Neural cell (in vitro differentiated cells): ENCODE results near the gene ACSS3. TPM values are rescaled to one million over a fixed set of nuclear protein-coding genes. Genes with fewer than 3 reads are reported as not detected.
"Not testable (repeated sequence)": the region's sequence is repeated elsewhere in the genome, so short reads cannot be mapped to it uniquely, and the experiment has no call there.

Experiments
- H2AFZ ChIP-seq: fragments of 200-600, 300-800 bp; sonication (generic), shearing (Covaris generic); 2 replicates; pipeline ENCODE4 v1.6.0; 2014; ENCODE audit warnings: low read depth, mild to moderate bottlenecking, antibody characterized with exemption, low read length, moderate library complexity
- H3F3A ChIP-seq: fragments of 200-600 bp; shearing (Covaris generic); 2 replicates; pipeline ENCODE4 v1.6.1; 2016; ENCODE audit warnings: mild to moderate bottlenecking, moderate library complexity, mixed read lengths, antibody characterized with exemption, low read length; ENCODE audit not compliant: insufficient read depth, poor library complexity, severe bottlenecking
- H3K27ac ChIP-seq: fragments of 200-600, 300-800 bp; sonication (generic), shearing (Covaris generic); 2 replicates; pipeline ENCODE4 v1.5.1; 2014; ENCODE audit warnings: mild to moderate bottlenecking, low read length, moderate library complexity
- H3K27me3 ChIP-seq: fragments of 300-800, 200-600 bp; sonication (generic), shearing (Covaris generic); 2 replicates; pipeline ENCODE4 v1.6.0; 2014; ENCODE audit warnings: mild to moderate bottlenecking, low read depth, low read length, moderate library complexity; ENCODE audit not compliant: insufficient read depth
- H3K36me3 ChIP-seq: fragments of 300-800, 200-600 bp; sonication (generic), shearing (Covaris generic); 2 replicates; pipeline ENCODE4 v1.5.1; 2014; ENCODE audit warnings: mild to moderate bottlenecking, antibody characterized with exemption, low read length, moderate library complexity; ENCODE audit not compliant: insufficient read depth
- H3K4me2 ChIP-seq: fragments of 300-800, 200-600 bp; sonication (generic), shearing (Covaris generic); 2 replicates; pipeline ENCODE4 v1.6.0; 2014; ENCODE audit warnings: mild to moderate bottlenecking, low read length
- H3K4me3 ChIP-seq: fragments of 300-800, 200-600 bp; sonication (generic), shearing (Covaris generic); 2 replicates; pipeline ENCODE4 v1.5.1; 2014; ENCODE audit warnings: mild to moderate bottlenecking, low read length, moderate library complexity
- H3K79me2 ChIP-seq: fragments of 200-600 bp; shearing (Covaris generic); replicated peaks from 2 replicates; pipeline ENCODE4 v1.6.0; 2014; ENCODE audit warnings: mild to moderate bottlenecking, low read length, moderate library complexity; ENCODE audit not compliant: insufficient read depth
- H3K9ac ChIP-seq: fragments of 300-800, 200-600 bp; sonication (generic), shearing (Covaris generic); 2 replicates; pipeline ENCODE4 v1.6.1; 2016; ENCODE audit warnings: mild to moderate bottlenecking, low read length, mixed read lengths
- H3K9me2 ChIP-seq: fragments of 200-600 bp; shearing (Covaris generic); 2 replicates; pipeline ENCODE4 v1.6.1; 2016; ENCODE audit warnings: mild to moderate bottlenecking, low read length, mixed read lengths; ENCODE audit not compliant: insufficient read depth
- H3K9me3 ChIP-seq: fragments of 200-600, 300-800 bp; sonication (generic), shearing (Covaris generic); 2 replicates; pipeline ENCODE4 v1.6.1; 2016; ENCODE audit warnings: mild to moderate bottlenecking, mixed run types, low read length, moderate library complexity, mixed read lengths
- H4K20me1 ChIP-seq: fragments of 200-600 bp; shearing (Covaris generic); 2 replicates; pipeline ENCODE4 v1.6.1; 2016; ENCODE audit warnings: mild to moderate bottlenecking, mixed run types; ENCODE audit not compliant: insufficient read depth
- EP300 ChIP-seq: fragments of 450-650 bp; conservative IDR thresholded peaks from 2 replicates; pipeline ENCODE4 v1.6.1; 2014; ENCODE audit warnings: antibody characterized with exemption, mild to moderate bottlenecking, moderate library complexity; ENCODE audit not compliant: poor library complexity, severe bottlenecking
- EZH2 ChIP-seq: fragments of 200-600, 300-800 bp; shearing (Covaris generic), sonication (generic); IDR thresholded peaks from 2 replicates; pipeline ENCODE4 v1.6.1; 2014; ENCODE audit warnings: antibody characterized with exemption, low read length, borderline replicate concordance, mild to moderate bottlenecking; ENCODE audit not compliant: insufficient read depth, poor library complexity, severe bottlenecking
- MXI1 ChIP-seq: fragments of 450-650 bp; conservative IDR thresholded peaks from 2 replicates; pipeline ENCODE4 v1.6.1; 2014; ENCODE audit warnings: antibody characterized with exemption, mild to moderate bottlenecking; ENCODE audit not compliant: poor library complexity, severe bottlenecking
- POLR2AphosphoS5 ChIP-seq: IDR thresholded peaks from 2 replicates; pipeline ENCODE4 v1.6.1; 2012
- RAD21 ChIP-seq: fragments of 450-650 bp; conservative IDR thresholded peaks from 2 replicates; pipeline ENCODE4 v1.6.1; 2014; ENCODE audit warnings: antibody characterized with exemption, mild to moderate bottlenecking, moderate library complexity
- SMC3 ChIP-seq: fragments of 450-650 bp; conservative IDR thresholded peaks from 2 replicates; pipeline ENCODE4 v1.6.1; 2014; ENCODE audit warnings: antibody characterized with exemption, mild to moderate bottlenecking, moderate library complexity; ENCODE audit not compliant: poor library complexity
- TAF1 ChIP-seq: IDR thresholded peaks from 2 replicates; pipeline ENCODE4 v1.6.1; 2012; ENCODE audit warnings: low read depth
- polyA plus RNA-seq: library from polyadenylated mRNA; depleted of rRNA; stranded (reverse); fragments of >200 nt; gene quantifications from 2 replicates; pipeline ENCODE4 v1.2.3, GENCODE V29; 2014
- TF ChIP-seq, protein P1 (sequence below): IDR thresholded peaks from 2 replicates; pipeline ENCODE4 v1.6.1; 2012; ENCODE audit warnings: borderline replicate concordance
- TF ChIP-seq, protein P2 (sequence below): fragments of 450-650 bp; IDR thresholded peaks from 2 replicates; pipeline ENCODE4 v1.5.1; 2014; ENCODE audit warnings: antibody characterized with exemption, mild to moderate bottlenecking, moderate library complexity; ENCODE audit not compliant: poor library complexity, severe bottlenecking

The ACSS3 gene
- polyA plus RNA-seq, 1 donor from 2014 or later, result 0.31 TPM

DNA sequence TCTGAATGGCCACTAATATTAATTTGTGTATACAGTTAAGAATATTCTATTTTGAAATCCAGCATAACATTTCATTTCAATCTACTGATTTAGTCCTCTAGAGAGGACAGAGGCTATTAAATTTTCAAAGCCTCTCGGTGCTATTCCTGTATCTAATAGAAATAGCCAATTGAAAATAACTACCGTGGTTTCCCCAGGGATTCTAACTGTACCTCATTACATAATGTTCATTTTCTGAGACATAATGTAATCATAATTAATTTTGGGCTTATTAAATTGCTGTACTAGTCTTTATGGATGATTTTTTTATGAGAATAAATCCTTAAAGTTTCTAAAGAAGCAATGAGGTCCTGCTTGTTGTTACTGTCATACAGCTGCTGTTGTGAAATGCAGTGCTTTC, 38.6 kb upstream of the ACSS3 start:
- Histone ChIP-seq H3K9me3 (no peaks in the 10 kb centered on the region), H3K9me2 (no peaks in the 10 kb centered on the region), H4K20me1 (no peaks in the 10 kb centered on the region), H3K9ac (no peak overlapping the region), H2AFZ (no peak overlapping the region), H3K79me2 (no peaks in the 10 kb centered on the region), H3K4me2 (no peak overlapping the region), H3K27me3 (no peaks in the 10 kb centered on the region), H3K4me3 (no peak overlapping the region), H3K27ac (no peak overlapping the region), H3K36me3 (no peaks in the 10 kb centered on the region), H3F3A (no peaks in the 10 kb centered on the region)
- TF ChIP-seq EZH2 (no peak), POLR2AphosphoS5 (no peak), MXI1 (no peak), TAF1 (no peak), RAD21 (no peak), EP300 (no peak), SMC3 (no peak)
- TF ChIP-seq, protein P1, sequence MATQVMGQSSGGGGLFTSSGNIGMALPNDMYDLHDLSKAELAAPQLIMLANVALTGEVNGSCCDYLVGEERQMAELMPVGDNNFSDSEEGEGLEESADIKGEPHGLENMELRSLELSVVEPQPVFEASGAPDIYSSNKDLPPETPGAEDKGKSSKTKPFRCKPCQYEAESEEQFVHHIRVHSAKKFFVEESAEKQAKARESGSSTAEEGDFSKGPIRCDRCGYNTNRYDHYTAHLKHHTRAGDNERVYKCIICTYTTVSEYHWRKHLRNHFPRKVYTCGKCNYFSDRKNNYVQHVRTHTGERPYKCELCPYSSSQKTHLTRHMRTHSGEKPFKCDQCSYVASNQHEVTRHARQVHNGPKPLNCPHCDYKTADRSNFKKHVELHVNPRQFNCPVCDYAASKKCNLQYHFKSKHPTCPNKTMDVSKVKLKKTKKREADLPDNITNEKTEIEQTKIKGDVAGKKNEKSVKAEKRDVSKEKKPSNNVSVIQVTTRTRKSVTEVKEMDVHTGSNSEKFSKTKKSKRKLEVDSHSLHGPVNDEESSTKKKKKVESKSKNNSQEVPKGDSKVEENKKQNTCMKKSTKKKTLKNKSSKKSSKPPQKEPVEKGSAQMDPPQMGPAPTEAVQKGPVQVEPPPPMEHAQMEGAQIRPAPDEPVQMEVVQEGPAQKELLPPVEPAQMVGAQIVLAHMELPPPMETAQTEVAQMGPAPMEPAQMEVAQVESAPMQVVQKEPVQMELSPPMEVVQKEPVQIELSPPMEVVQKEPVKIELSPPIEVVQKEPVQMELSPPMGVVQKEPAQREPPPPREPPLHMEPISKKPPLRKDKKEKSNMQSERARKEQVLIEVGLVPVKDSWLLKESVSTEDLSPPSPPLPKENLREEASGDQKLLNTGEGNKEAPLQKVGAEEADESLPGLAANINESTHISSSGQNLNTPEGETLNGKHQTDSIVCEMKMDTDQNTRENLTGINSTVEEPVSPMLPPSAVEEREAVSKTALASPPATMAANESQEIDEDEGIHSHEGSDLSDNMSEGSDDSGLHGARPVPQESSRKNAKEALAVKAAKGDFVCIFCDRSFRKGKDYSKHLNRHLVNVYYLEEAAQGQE, result no peak
- TF ChIP-seq, protein P2, sequence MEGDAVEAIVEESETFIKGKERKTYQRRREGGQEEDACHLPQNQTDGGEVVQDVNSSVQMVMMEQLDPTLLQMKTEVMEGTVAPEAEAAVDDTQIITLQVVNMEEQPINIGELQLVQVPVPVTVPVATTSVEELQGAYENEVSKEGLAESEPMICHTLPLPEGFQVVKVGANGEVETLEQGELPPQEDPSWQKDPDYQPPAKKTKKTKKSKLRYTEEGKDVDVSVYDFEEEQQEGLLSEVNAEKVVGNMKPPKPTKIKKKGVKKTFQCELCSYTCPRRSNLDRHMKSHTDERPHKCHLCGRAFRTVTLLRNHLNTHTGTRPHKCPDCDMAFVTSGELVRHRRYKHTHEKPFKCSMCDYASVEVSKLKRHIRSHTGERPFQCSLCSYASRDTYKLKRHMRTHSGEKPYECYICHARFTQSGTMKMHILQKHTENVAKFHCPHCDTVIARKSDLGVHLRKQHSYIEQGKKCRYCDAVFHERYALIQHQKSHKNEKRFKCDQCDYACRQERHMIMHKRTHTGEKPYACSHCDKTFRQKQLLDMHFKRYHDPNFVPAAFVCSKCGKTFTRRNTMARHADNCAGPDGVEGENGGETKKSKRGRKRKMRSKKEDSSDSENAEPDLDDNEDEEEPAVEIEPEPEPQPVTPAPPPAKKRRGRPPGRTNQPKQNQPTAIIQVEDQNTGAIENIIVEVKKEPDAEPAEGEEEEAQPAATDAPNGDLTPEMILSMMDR, result no peak

DNA sequence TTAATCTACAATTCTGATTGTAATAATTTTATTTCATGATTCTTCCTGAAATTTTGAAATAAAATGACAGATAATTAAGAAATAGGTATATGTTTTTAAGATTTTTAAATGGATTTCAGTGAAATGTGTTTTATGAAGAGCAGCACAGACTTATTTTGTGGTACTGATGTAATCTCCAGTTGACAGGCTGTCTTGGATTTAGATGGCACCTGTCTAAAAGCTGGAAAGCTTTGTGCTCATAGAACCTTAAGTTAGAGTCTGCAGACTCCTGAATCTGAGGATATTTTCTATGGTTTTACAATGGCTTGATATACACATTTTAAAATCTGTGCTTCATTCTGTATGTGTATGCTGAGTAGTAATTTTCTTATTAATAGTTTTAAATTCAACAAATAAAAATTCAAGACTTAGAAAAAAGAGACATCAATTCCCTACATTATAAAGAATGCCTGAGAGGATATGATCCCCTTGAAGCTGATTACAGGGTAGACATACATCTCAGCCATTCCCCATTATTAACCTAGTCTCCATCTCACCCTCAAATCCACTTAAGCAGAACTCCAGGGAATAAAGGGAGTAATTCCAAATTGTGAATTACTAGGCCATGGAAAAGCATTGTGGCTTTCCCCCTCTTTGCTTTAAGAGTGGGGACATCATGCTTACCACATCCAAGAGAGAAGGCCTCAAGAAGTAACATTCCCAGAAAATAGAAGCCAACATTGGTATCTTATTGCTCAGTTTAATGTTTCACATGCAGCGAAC, 33.7 kb upstream of the ACSS3 start:
- Histone ChIP-seq H4K20me1 (no peaks in the 10 kb centered on the region), H3K36me3 (no peaks in the 10 kb centered on the region), H3K27me3 (no peaks in the 10 kb centered on the region), H3K79me2 (no peaks in the 10 kb centered on the region), H3K4me3 (no peak overlapping the region), H3F3A (no peaks in the 10 kb centered on the region), H3K9me2 (no peaks in the 10 kb centered on the region), H2AFZ (no peak overlapping the region), H3K4me2 (peak overlapping the region; percentile 13), H3K27ac (peak overlapping the region; percentile 66), H3K9ac (no peak overlapping the region), H3K9me3 (no peaks in the 10 kb centered on the region)
- TF ChIP-seq SMC3 (no peak), MXI1 (no peak), EP300 (peak; percentile 99), TAF1 (no peak), RAD21 (no peak), EZH2 (no peak), POLR2AphosphoS5 (peak; percentile 92)
- TF ChIP-seq, protein P1, result peak; percentile 92
- TF ChIP-seq, protein P2, result no peak

DNA sequence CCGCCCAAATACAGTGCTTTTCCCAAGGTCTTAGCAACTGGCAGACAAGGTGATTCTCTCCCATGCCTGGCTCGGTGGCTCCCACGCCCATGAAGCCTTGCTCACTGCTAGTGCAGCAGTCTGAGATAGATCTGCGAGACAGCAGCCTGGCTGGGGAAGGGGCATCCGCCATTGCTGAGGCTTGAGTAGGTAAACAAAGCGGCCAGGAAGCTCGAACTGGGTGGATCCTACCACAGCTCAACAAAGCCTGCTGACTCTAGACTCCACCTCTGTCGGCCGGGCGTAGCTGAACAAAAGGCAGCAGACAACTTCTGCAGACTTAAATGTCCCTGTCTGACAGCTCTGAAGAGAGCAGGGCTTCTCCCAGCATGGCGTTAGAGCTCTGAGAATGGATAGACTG, 12.9 kb upstream of the ACSS3 start:
- not testable (repeated sequence) for H3K4me3 ChIP-seq, H3K27me3 ChIP-seq, H3K4me2 ChIP-seq, H4K20me1 ChIP-seq, H3K27ac ChIP-seq, H2AFZ ChIP-seq, H3K9ac ChIP-seq, H3K9me2 ChIP-seq, H3K9me3 ChIP-seq, H3K79me2 ChIP-seq, H3K36me3 ChIP-seq, H3F3A ChIP-seq
